SK-N-SH (cell line): ENCODE results near the gene PCP4L1.

ENCODE experiments used
- EP300 ChIP-seq, 2 experiments: IDR thresholded peaks; 2 replicates each; pipeline versions ENCODE4 v1.4.0 to v1.6.1; 2012; ENCODE audit warnings: borderline replicate concordance in 1 of 2, low read depth in 1 of 2, low read length in 1 of 2
- GATA2 ChIP-seq: sonication (generic); formaldehyde crosslinking; IDR thresholded peaks from 2 replicates; pipeline ENCODE4 v1.5.0; 2020; ENCODE audit warnings: mild to moderate bottlenecking, missing genetic modification reagents
- MXI1 ChIP-seq: IDR thresholded peaks from 2 replicates; pipeline ENCODE4 v1.6.1; 2012; ENCODE audit warnings: mild to moderate bottlenecking, low read depth, low read length, improper control_type of control experiment
- NFIC ChIP-seq: IDR thresholded peaks from 2 replicates; pipeline ENCODE4 v1.4.0; 2012; ENCODE audit warnings: borderline replicate concordance
- NRF1 ChIP-seq: IDR thresholded peaks from 2 replicates; pipeline ENCODE4 v1.6.1; 2012; ENCODE audit warnings: low read depth, mild to moderate bottlenecking, low read length
- POLR2AphosphoS5 ChIP-seq: IDR thresholded peaks from 2 replicates; pipeline ENCODE4 v1.6.1; 2012; ENCODE audit warnings: low read depth, low read length
- RAD21 ChIP-seq: IDR thresholded peaks from 2 replicates; pipeline ENCODE4 v1.6.1; 2012; ENCODE audit warnings: mild to moderate bottlenecking, low read length
- TCF12 ChIP-seq: IDR thresholded peaks from 2 replicates; pipeline ENCODE4 v1.4.0; 2012
- TEAD4 ChIP-seq: IDR thresholded peaks from 2 replicates; pipeline ENCODE4 v1.4.0; 2012; ENCODE audit warnings: mild to moderate bottlenecking, borderline replicate concordance; ENCODE audit not compliant: insufficient read depth
- TF ChIP-seq, protein P1 (sequence below): fragments of 200-600 bp; sonication (generic); IDR thresholded peaks from 2 replicates; pipeline ENCODE4 v1.6.1; 2017; ENCODE audit warnings: antibody characterized with exemption, mild to moderate bottlenecking, moderate library complexity
- TF ChIP-seq, protein P2 (sequence below): IDR thresholded peaks from 2 replicates; pipeline ENCODE4 v1.6.1; 2012; ENCODE audit warnings: mild to moderate bottlenecking, low read depth, low read length, moderate library complexity
- TF ChIP-seq, protein P3 (sequence below): fragments of 150-350 bp; IDR thresholded peaks from 2 replicates; pipeline ENCODE4 v1.6.1; 2017; ENCODE audit warnings: antibody characterized with exemption, low read length, low read depth, borderline replicate concordance

DNA sequence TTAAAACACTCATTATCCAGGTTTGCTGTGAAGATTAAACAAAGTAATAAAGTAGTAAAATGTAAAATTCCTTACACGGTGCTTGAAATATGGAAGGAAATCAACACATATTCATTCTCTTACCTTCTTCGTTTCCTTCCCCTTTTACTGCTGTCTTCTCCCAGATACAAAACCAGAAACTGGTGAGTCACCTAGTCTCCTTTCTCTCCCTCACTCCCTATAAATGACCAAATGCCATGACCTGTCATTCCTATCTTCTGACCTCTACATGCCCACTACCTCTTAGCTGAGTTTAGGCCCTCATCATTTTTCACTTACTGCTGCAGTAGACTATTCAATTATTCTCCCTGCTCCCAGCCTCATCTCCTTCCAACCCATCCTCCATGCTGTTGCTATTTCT lies 16.2 kb upstream of the PCP4L1 start:
- TF ChIP-seq TEAD4 (no peak), RAD21 (no peak), EP300 (IDR thresholded peaks at IDR 0.05; ENCODE audit: borderline replicate concordance in 1 of 2, low read depth in 1 of 2, low read length in 1 of 2) (no peak), POLR2AphosphoS5 (no peak), MXI1 (no peak), NRF1 (no peak), NFIC (no peak), TCF12 (no peak), GATA2 (CRISPR knock-in tag) (no peak)
- TF ChIP-seq, protein P1, sequence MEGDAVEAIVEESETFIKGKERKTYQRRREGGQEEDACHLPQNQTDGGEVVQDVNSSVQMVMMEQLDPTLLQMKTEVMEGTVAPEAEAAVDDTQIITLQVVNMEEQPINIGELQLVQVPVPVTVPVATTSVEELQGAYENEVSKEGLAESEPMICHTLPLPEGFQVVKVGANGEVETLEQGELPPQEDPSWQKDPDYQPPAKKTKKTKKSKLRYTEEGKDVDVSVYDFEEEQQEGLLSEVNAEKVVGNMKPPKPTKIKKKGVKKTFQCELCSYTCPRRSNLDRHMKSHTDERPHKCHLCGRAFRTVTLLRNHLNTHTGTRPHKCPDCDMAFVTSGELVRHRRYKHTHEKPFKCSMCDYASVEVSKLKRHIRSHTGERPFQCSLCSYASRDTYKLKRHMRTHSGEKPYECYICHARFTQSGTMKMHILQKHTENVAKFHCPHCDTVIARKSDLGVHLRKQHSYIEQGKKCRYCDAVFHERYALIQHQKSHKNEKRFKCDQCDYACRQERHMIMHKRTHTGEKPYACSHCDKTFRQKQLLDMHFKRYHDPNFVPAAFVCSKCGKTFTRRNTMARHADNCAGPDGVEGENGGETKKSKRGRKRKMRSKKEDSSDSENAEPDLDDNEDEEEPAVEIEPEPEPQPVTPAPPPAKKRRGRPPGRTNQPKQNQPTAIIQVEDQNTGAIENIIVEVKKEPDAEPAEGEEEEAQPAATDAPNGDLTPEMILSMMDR, result no peak
- TF ChIP-seq, protein P2, sequence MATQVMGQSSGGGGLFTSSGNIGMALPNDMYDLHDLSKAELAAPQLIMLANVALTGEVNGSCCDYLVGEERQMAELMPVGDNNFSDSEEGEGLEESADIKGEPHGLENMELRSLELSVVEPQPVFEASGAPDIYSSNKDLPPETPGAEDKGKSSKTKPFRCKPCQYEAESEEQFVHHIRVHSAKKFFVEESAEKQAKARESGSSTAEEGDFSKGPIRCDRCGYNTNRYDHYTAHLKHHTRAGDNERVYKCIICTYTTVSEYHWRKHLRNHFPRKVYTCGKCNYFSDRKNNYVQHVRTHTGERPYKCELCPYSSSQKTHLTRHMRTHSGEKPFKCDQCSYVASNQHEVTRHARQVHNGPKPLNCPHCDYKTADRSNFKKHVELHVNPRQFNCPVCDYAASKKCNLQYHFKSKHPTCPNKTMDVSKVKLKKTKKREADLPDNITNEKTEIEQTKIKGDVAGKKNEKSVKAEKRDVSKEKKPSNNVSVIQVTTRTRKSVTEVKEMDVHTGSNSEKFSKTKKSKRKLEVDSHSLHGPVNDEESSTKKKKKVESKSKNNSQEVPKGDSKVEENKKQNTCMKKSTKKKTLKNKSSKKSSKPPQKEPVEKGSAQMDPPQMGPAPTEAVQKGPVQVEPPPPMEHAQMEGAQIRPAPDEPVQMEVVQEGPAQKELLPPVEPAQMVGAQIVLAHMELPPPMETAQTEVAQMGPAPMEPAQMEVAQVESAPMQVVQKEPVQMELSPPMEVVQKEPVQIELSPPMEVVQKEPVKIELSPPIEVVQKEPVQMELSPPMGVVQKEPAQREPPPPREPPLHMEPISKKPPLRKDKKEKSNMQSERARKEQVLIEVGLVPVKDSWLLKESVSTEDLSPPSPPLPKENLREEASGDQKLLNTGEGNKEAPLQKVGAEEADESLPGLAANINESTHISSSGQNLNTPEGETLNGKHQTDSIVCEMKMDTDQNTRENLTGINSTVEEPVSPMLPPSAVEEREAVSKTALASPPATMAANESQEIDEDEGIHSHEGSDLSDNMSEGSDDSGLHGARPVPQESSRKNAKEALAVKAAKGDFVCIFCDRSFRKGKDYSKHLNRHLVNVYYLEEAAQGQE, result no peak
- TF ChIP-seq, protein P3, sequence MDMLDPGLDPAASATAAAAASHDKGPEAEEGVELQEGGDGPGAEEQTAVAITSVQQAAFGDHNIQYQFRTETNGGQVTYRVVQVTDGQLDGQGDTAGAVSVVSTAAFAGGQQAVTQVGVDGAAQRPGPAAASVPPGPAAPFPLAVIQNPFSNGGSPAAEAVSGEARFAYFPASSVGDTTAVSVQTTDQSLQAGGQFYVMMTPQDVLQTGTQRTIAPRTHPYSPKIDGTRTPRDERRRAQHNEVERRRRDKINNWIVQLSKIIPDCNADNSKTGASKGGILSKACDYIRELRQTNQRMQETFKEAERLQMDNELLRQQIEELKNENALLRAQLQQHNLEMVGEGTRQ, result no peak
